ENCODE data around the gene AK8.

The AK8 gene

DNA sequence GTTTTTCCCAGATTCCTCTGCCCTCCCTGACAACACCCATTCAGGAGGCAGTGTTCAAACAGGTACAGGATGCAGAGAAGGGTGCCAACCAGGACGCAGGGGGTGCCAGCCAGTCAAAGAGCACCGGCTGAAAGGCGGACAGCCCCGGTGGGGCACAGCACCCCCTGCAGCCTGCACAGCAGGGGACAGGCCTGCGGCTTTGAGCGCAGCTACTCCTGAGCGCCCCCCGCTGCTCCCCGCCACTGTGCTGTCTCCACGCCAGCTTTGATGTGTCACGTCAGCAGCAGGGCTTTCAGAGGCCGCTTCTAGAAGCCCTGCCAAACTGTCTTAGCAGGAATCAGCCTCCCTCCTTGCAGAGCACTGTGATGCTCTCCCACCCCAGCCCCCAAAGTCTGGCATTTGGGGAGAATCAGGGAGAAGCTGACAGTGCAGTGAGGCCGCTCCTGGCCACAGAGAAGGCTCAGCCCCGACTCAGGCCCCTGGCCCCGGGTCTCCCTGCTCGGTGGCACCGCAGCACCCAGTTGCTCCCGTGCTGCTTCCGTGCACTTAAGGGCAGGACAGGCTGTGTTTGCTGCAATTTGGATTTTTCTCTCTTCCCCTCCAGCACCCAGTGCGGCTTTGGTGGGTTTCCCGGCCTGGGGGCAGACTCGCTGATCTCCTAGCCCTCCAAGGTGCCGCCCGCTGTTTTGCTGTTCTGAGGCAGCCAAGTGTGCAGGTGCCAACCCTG lies 20.3 kb downstream of the AK8 start:
- DNase-seq (ENCODE audit: low read depth), result no peak

- no peak for DNase-seq (ENCODE audit: low read depth)
These were observed 21.1 kb downstream of the AK8 start for GRCh38 chr9:132857031-132857430.

DNA sequence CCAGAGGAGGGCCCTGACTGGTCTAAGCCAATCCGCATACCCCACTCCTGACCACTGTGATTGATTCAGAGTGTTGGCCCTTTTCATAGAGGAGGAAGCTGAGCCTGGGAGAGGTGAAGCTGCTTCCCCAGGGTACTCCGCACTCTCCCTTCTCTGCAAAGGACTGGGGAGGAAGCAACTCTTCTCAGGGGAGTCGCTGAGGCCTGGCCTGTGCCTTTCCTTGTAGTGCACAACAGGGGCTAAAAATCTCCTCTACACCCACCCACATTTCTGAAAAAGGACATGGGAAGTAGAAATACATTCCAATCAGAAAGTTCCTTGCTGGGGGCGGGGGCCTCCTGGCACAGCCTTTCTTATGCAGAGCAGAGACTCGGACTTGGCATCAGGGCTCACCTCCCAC lies 22.2 kb downstream of the AK8 start:
- DNase-seq (ENCODE audit: low read depth), result no peak

GRCh38 chr9:132854832-132855231 lies 23.3 kb downstream of the AK8 start:
- no peak for DNase-seq (ENCODE audit: low read depth)

DNA sequence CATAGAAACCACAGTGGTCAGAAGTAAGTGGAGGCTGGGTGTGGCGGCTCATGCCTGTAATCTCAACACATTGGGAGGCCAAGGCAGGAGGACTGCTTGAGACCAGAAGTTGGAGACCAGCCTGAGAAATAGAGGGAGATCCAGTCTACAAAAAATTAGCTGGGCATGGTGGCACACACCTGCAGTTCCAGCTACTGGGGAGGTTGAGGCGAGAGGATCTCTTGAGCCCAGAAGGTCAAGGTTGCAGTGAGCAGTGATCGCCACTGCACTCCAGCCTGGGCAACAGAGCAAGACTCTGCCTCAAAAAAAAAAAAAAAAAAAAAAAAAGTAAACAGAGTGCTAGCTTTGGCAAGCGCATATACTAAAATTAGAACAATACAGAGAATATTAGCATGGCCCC lies 24.6 kb downstream of the AK8 start:
- no peak for DNase-seq (ENCODE audit: low read depth)

GRCh38 chr9:132849185-132849706 lies 28.8 kb downstream of the AK8 start:
- no peak for DNase-seq (ENCODE audit: low read depth)

DNA sequence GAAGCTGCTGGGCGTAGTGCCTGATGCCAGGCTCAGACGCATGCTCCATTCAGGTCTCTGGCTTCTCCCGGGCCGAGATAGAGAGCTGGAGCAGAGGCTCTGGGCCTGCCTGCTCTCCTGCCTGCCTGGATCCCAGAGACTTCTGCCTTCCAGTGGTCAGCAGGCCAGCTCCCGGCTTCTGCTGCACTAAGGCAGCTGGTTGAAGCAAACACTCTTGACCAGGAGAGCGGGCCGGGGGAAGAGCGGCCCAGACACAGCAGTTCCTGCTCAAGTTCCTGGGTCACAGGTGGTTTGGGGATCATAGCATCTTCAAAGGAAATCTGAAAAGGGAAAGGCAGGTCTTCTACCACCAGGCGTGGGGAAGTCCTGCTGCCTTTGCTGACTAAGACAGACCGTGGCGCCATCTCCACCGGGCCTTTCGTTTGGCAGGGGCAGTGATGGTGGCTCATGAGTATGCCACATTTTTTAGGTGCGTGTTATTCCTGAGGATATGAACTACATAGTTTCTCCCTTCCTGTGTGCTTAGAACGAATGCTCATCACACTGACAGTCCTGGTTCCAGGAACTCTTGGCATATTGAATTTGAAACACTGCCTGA lies 31.1 kb downstream of the AK8 start:
- no peak for DNase-seq (ENCODE audit: low read depth)

DNA sequence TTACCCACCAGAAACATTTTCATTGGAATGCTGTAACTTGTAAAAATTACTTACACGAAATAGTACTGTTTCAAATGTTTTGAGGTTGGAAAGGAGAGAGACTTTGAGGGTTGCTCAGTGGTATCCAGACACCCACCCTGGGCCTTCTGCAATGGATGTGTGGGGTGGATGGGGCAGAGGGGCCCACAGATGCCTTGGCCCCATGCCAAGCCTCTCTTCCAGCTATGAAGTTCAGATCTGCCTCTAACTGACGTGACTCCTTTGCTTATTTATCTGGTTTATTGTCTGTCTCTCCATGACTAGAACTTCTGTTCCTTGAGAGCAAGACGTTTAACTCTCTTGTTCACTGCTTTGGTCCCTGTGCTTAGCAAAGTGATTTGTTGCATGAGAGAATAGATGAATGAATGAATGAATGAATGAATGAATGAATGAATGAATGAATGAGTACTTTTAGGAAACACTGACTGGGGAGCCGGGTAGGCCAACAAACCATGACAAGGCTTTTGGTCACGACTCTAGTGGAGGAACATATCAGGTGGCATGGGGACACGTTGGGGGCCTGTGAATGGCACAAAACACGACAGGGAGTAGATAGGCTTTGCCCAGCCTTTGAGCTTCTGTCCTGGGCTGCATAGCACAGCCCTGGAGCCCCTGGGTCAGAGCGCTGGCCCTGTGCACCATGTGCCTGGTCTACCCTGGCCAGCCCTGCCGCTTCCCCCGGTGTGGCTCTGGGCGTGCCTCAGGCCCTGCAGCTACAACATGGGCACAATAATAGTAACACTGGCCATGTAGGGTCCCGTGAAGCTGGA lies 31.8 kb downstream of the AK8 start:
- DNase-seq (ENCODE audit: low read depth), result no peak

DNA sequence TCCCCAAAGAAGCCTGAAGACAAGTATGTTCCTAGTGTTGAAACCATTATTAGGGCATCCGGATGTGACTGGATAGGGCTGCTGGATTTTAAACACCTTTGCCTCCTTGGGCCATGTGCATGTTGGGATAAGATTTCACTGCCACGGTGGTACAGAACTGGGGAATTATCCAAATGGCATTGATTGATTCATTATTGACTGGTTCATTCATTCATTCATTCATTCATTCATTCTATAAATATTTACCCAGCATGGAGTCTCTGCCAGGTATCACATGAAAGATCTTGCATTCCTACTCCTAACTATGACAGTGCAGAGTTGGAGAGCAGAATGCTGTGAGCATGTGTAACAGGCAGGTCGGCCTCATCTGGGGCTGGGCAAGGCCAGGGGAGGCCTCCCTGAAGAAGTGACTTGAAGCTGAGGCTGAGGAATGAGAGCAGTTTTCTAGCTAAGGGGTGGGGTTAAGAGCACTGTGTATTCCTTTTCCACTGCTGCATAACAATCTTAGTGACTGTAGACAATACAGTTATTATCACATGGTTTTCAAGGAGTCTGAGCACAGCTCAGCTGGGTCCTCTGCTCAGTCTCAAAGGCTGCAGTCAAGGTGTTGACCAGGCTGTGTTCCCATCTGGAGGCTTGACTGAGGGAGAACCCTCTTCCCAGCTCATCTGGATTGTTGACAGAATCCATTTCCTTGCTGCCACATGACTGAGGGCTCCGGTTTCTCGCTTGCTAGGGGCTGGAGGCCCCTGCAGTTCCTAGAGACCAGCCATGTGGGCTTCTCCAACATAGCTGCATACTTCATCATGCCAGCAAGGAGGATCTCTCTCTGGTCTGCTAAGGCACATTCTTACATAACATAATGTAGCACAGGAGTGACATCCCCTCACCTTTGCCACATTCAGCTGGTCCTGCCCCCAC lies 35.7 kb downstream of the AK8 start:
- no peak for DNase-seq (ENCODE audit: low read depth)

- DNase-seq (ENCODE audit: low read depth), result no peak
These were observed 37.1 kb downstream of the AK8 start for GRCh38 chr9:132840980-132841379.

GRCh38 chr9:132838291-132838690 lies 39.8 kb downstream of the AK8 start:
- no peak for DNase-seq (ENCODE audit: low read depth)

DNA sequence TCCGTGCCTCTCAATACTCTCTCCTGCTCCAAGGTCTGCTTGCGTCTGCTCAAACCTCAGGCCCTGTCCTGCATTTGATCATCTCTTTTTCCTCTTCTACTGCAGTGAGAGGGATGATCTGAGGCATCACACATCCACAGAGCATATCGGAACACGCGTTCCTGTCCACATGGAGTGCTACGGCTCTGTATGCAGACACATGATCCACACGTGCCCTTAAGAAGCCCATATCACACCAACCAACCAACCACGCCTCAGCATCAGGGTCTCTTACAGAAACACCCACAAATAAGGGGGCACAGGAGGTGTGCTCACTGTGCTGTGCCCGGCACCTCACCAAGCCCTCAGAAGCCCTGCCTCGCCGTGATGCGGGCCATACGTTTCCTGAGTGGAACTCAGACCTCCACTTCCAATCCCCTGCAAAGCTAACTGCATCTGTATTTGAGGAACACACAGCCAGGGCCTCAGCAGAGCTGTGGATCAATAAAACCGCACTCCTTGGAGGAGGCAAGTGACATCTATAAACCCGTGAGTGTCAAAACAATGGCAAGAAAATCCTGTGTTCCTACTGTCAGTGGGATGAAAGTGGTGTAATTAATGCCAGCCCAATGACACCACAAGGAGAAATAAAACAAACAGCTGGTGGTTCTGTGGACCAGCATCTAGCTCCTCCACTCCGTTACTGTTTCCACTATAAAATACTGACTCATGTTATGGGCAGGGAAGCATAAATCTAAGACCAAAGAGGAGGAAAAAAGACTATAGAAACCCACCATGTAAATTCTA lies 40.4 kb downstream of the AK8 start:
- DNase-seq (ENCODE audit: low read depth), result no peak

DNA sequence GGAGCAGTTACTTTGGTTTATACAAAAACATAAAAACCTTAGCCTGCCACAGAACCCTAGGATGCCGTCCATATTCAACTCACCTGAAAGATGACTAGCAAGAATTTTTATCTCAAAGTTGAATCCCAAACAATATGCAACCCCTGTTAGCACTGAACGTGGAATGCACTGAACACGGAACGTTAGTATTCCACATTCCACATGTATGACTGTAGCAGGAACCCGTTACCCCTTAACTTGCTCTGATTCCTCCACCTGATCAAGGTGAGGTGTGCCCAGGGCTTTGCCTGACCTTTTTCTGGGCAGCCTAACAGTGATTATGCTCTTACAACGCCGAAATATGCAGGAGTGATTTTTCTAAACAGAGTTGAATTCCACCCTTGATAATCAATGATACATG lies 43.7 kb downstream of the AK8 start:
- no peak for DNase-seq (ENCODE audit: low read depth)

DNA sequence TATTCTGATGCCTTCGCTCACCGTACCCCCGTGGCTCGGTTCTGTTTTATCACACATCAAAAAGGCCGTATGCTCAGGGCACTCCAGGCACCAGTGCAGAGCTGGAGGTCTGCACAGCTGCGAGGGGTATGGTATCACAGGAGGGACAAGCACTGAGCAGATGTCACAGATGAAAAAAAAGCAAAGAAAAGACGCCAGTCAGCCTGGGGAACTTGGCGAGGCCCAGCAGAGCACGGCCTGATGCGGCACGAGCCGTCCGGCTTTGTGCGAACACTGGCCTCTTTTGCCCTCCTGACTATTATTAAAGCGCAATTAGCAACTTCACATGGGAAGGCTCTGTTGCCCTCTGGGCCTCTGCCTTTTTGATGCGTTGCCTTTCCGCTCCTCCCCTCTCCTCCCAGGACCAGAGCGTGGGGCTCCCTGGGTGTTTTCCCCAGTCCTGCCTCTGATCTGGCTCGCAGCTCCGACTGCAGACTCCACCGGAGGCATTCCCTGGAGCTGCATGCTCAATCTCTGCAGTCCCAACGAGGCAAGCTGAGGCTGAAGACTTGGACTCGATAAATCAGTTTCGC lies 44.4 kb downstream of the AK8 start:
- no peak for DNase-seq (ENCODE audit: low read depth)

GRCh38 chr9:132832171-132832881 lies 45.8 kb downstream of the AK8 start:
- DNase-seq (ENCODE audit: low read depth), result no peak

- no peak for DNase-seq (ENCODE audit: low read depth)
These were observed 49.8 kb downstream of the AK8 start for GRCh38 chr9:132828201-132828770.

DNA sequence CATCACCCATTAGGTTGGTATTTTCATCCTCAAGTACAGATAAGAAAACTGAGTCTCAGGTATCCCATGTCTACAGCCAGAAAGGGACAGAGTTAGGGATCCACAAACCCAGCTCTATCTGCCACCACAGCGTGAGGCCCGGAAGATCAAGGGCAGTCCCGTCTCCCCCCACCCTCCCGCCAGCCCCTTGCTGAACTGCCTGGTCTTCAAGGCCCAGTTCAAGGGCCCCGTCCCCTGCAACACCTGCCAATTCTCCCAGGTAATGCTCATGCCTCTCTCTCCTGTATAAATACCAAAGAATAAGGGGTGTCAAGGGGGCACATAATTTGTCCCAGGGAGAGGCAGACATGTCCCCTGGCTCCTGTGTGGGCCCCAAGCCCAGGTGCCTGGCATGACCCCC lies 50.7 kb downstream of the AK8 start:
- no peak for DNase-seq (ENCODE audit: low read depth)

- DNase-seq (ENCODE audit: low read depth), result no peak
These were observed 51.3 kb downstream of the AK8 start for GRCh38 chr9:132826621-132827365.

DNA sequence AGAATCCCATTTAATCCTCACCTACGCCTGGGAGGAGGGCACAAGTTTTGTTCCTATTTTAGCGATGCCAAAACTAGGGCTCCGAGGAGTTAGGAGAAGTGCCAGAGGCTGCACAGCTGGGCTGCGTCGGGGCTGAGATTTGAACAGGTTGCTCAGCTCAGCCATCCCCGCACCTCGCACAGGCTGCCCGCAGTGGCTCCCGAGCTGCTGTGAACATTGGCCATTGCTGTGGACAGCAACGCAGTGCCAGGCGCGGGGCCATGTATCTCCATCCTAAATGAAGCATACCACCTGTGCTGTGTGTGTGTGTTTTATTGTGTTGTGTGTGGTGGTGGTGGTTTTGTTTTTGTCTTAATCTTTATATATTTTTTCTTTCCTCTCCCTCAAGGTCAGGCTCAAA lies 52.0 kb downstream of the AK8 start:
- DNase-seq (ENCODE audit: low read depth), result no peak
